IMR-90 (cell line): ENCODE data around the gene CADM2. TPM values are rescaled to one million over a fixed set of nuclear protein-coding genes. Genes with fewer than 3 reads are reported as not detected.

ENCODE experiments used
- ATAC-seq: fragments of 200-7000 bp; cut with Tn5 transposase; 2 replicates; pipeline ENCODE4 v1.9.1; 2020; ENCODE audit warnings: low read depth, mild to moderate bottlenecking, moderate library complexity
- BruUV-seq: library from RNA; stranded (reverse); fragments of 400-500 nt; replicated peaks from 2 replicates; lab custom pipeline; 2021; lab: Mats Ljungman, UMichigan
- CTCF ChIA-PET: fragments of 300-600 bp; formaldehyde crosslinking; extraction: SDS; loops from one replicate; lab custom pipeline; 2021; ENCODE audit warnings: antibody characterized with exemption; lab: Yijun Ruan, JAX
- POLR2A ChIA-PET: fragments of 300-600 bp; sonication (Branson Sonifier 250); formaldehyde crosslinking; loops from one replicate; lab custom pipeline; 2022; ENCODE audit warnings: antibody characterized with exemption; ENCODE audit not compliant: unreplicated experiment; lab: Charles Lee
- DNase-seq: peaks from one replicate; pipeline ENCODE4 v3.0.0; 2013
- H2AFZ ChIP-seq: replicated peaks from 2 replicates; pipeline ENCODE3; 2013; ENCODE audit warnings: low read length, mild to moderate bottlenecking; ENCODE audit not compliant: poor library complexity
- H2AK5ac ChIP-seq: 2 replicates; pipeline ENCODE4 v1.6.1; 2013; ENCODE audit warnings: low read depth, low read length, inconsistent platforms
- H2AK9ac ChIP-seq: replicated peaks from 2 replicates; pipeline ENCODE3; 2013; ENCODE audit warnings: mild to moderate bottlenecking, low read depth, low read length, moderate library complexity; ENCODE audit not compliant: poor library complexity
- H2BK120ac ChIP-seq: 2 replicates; pipeline ENCODE4 v1.6.1; 2013; ENCODE audit warnings: low read depth, low read length, inconsistent platforms
- H2BK15ac ChIP-seq: 3 replicates; pipeline ENCODE4 v1.6.1; 2013; ENCODE audit warnings: low read depth, low read length, inconsistent platforms
- H2BK20ac ChIP-seq: 2 replicates; pipeline ENCODE4 v1.6.1; 2013; ENCODE audit warnings: low read depth, mild to moderate bottlenecking, inconsistent platforms, low read length, moderate library complexity
- H2BK5ac ChIP-seq: 2 replicates; pipeline ENCODE4 v1.6.1; 2013; ENCODE audit warnings: mild to moderate bottlenecking, low read depth, low read length, inconsistent platforms; ENCODE audit not compliant: poor library complexity, severe bottlenecking
- H3K14ac ChIP-seq: replicated peaks from 2 replicates; pipeline ENCODE4 v1.6.1; 2013; ENCODE audit warnings: low read depth, low read length, inconsistent platforms
- H3K18ac ChIP-seq: 2 replicates; pipeline ENCODE4 v1.6.1; 2013; ENCODE audit warnings: low read depth, low read length, control low read depth
- H3K23ac ChIP-seq: 2 replicates; pipeline ENCODE4 v1.6.1; 2013; ENCODE audit warnings: low read depth, low read length, inconsistent platforms
- H3K27ac ChIP-seq: 2 replicates; pipeline ENCODE4 v1.5.1; 2013; ENCODE audit warnings: mild to moderate bottlenecking, control low read depth, low read length; ENCODE audit not compliant: insufficient read depth
- H3K27me3 ChIP-seq: 2 replicates; pipeline ENCODE4 v1.6.1; 2013; ENCODE audit warnings: low read length; ENCODE audit not compliant: control insufficient read depth, insufficient read depth
- H3K36me3 ChIP-seq: 2 replicates; pipeline ENCODE4 v1.6.1; 2013; ENCODE audit warnings: low read length, mixed read lengths; ENCODE audit not compliant: control insufficient read depth, insufficient read depth
- H3K4ac ChIP-seq: 2 replicates; pipeline ENCODE4 v1.6.1; 2013; ENCODE audit warnings: low read depth, low read length, inconsistent platforms
- H3K4me1 ChIP-seq: 2 replicates; pipeline ENCODE4 v1.6.1; 2013; ENCODE audit warnings: low read length, mixed read lengths; ENCODE audit not compliant: control insufficient read depth, insufficient read depth
- H3K4me2 ChIP-seq: 2 replicates; pipeline ENCODE4 v1.6.1; 2013; ENCODE audit warnings: low read depth, mild to moderate bottlenecking, control low read depth, low read length, moderate library complexity
- H3K4me3 ChIP-seq: 2 replicates; pipeline ENCODE4 v1.5.1; 2013; ENCODE audit warnings: low read depth, mild to moderate bottlenecking, control low read depth, low read length, moderate library complexity; ENCODE audit not compliant: insufficient read depth
- H3K56ac ChIP-seq: 2 replicates; pipeline ENCODE4 v1.6.1; 2013; ENCODE audit warnings: low read length, inconsistent platforms; ENCODE audit not compliant: insufficient read depth; ENCODE audit errors: extremely low read depth
- H3K79me1 ChIP-seq, 2 experiments: 2 replicates each; pipeline ENCODE4 v1.6.1; 2013; ENCODE audit warnings: low read length in 2 of 2, inconsistent platforms in 1 of 2, low read depth in 1 of 2
- H3K9ac ChIP-seq: 2 replicates; pipeline ENCODE4 v1.6.1; 2013; ENCODE audit warnings: low read depth, low read length, control low read depth
- H3K9me1 ChIP-seq: 2 replicates; pipeline ENCODE4 v1.6.1; 2013; ENCODE audit warnings: low read length, inconsistent platforms; ENCODE audit not compliant: insufficient read depth
- H3K9me3 ChIP-seq: 2 replicates; pipeline ENCODE4 v1.6.1; 2013; ENCODE audit warnings: low read length; ENCODE audit not compliant: control insufficient read depth, insufficient read depth
- H4K20me1 ChIP-seq: 2 replicates; pipeline ENCODE4 v1.6.1; 2013; ENCODE audit warnings: low read length, inconsistent platforms; ENCODE audit not compliant: insufficient read depth
- H4K5ac ChIP-seq: 2 replicates; pipeline ENCODE4 v1.6.1; 2013; ENCODE audit warnings: mild to moderate bottlenecking, low read depth, low read length, control low read depth
- H4K8ac ChIP-seq, 2 experiments: 2 replicates each; pipeline ENCODE4 v1.6.1; 2013; ENCODE audit warnings: low read depth in 2 of 2, low read length in 2 of 2, control low read depth in 1 of 2, inconsistent platforms in 1 of 2
- H4K91ac ChIP-seq: 2 replicates; pipeline ENCODE4 v1.6.1; 2013; ENCODE audit warnings: low read depth, low read length, inconsistent platforms; ENCODE audit not compliant: insufficient read depth
- FOS ChIP-seq: fragments of 150-350 bp; IDR thresholded peaks from 2 replicates; pipeline ENCODE4 v1.6.1; 2016; ENCODE audit warnings: low read depth, low read length
- NFE2L2 ChIP-seq: fragments of 150-350 bp; IDR thresholded peaks from 2 replicates; pipeline ENCODE4 v1.6.1; 2016; ENCODE audit warnings: low read depth, mild to moderate bottlenecking, low read length
- WGBS, 2 experiments: methylation state at CpG; one replicate each; pipeline versions ENCODE4 v1.1.5 to v1.1.7; 2013; ENCODE audit warnings: missing lambda C conversion rate in 2 of 2; ENCODE audit not compliant: insufficient read length in 1 of 2; ENCODE audit errors: extremely low coverage in 2 of 2; 5-methylcytosine and 5-hydroxymethylcytosine counted together
- dilution Hi-C: fragments of 300-500 bp; cut with HindIII; formaldehyde crosslinking; loops from one replicate; pipeline ENCODE4 v1.14.3; 2018; ENCODE audit warnings: low sequenced_read_pairs; ENCODE audit not compliant: unreplicated experiment
- in situ Hi-C: fragments of 300-500 bp; cut with MboI; formaldehyde crosslinking; loops from 3 replicates; pipeline ENCODE4 v1.14.3; 2019; ENCODE audit warnings: low sequenced_read_pairs, inconsistent platforms, mixed read lengths
- intact Hi-C: fragments of 100-400 bp; cut with micrococcal nuclease; formaldehyde crosslinking; loops from 2 replicates; pipeline ENCODE4 v1.10.0; 2022
- polyA plus RNA-seq, 3 experiments: library from polyadenylated mRNA; depleted of rRNA; stranded (reverse); fragments of >200 nt; gene quantifications; 2 replicates each; pipeline ENCODE4 v1.2.3, GENCODE V29; 2012; ENCODE audit warnings: low replicate concordance in 1 of 3
- total RNA-seq: library from RNA; depleted of rRNA; stranded (reverse); fragments of >200 nt; gene quantifications from 2 replicates; pipeline ENCODE4 v1.2.3, GENCODE V29; 2012

Gene CADM2
- total and polyA plus RNA-seq, 2 of the 4 experiments (the other 2 are of a cell fraction): not detected

- POLR2A ChIA-PET: no interaction called here
- Histone ChIP-seq H3K56ac (no peak overlapping the region), H4K91ac (no peak overlapping the region), H3K4ac (no peak overlapping the region), H3K4me1 (no peaks in the 10 kb centered on the region), H3K4me3 (no peak overlapping the region), H3K9me3 (no peaks in the 10 kb centered on the region), H3K14ac (no peak overlapping the region), H2BK20ac (no peak overlapping the region), H3K79me1 (no peaks in the 10 kb centered on the region), H2AK5ac (no peak overlapping the region), H2AFZ (no peak overlapping the region), H2AK9ac (no peak overlapping the region), H3K9ac (no peak overlapping the region), H3K23ac (no peak overlapping the region), H2BK5ac (no peak overlapping the region), H3K18ac (no peak overlapping the region), H3K36me3 (no peaks in the 10 kb centered on the region), H2BK120ac (no peak overlapping the region), H3K9me1 (no peaks in the 10 kb centered on the region), H3K27ac (no peak overlapping the region), H3K27me3 (no peaks in the 10 kb centered on the region), H3K4me2 (no peak overlapping the region), H4K20me1 (no peaks in the 10 kb centered on the region), H2BK15ac (no peak overlapping the region), H4K8ac (no peak overlapping the region), H4K5ac (no peak overlapping the region)
- ATAC-seq (no peak), DNase-seq (no peak)
- intact Hi-C loops: no loop called here
- TF ChIP-seq FOS (no peak), NFE2L2 (no peak)
- CTCF ChIA-PET: no interaction called here
- in situ Hi-C loops: no loop called here
- BruUV-seq: no TSS peak
- dilution Hi-C loops: no loop called here
- WGBS, 2 experiments: 71% methylated on average over 1 of the region's 4 CpGs; no CpG with 5 or more reads in 1 of the 2 experiments
These were observed 92.0 kb downstream of the CADM2 start for GRCh38 chr3:85050821-85051220.
